ENCODE data around the gene OXCT2. TPM values are rescaled to one million over a fixed set of nuclear protein-coding genes. Genes with fewer than 3 reads are reported as not detected.
"Not testable (repeated sequence)": the region's sequence is repeated elsewhere in the genome, so short reads cannot be mapped to it uniquely, and the experiment has no call there.

OXCT2 gene
- total RNA-seq = 0.77 TPM
- long read RNA-seq = 0 reads

- intact Hi-C loops (cut with micrococcal nuclease); DNase-seq: not testable (repeated sequence)
- peak; percentile 55 for ATAC-seq
Observed at GRCh38 chr1:39771022-39771532, at the start of gene OXCT2. Gene OXCT2, minus strand, starts transcription at chr1:39771348. Its CDS starts 93 bp downstream, at chr1:39771255.

DNA sequence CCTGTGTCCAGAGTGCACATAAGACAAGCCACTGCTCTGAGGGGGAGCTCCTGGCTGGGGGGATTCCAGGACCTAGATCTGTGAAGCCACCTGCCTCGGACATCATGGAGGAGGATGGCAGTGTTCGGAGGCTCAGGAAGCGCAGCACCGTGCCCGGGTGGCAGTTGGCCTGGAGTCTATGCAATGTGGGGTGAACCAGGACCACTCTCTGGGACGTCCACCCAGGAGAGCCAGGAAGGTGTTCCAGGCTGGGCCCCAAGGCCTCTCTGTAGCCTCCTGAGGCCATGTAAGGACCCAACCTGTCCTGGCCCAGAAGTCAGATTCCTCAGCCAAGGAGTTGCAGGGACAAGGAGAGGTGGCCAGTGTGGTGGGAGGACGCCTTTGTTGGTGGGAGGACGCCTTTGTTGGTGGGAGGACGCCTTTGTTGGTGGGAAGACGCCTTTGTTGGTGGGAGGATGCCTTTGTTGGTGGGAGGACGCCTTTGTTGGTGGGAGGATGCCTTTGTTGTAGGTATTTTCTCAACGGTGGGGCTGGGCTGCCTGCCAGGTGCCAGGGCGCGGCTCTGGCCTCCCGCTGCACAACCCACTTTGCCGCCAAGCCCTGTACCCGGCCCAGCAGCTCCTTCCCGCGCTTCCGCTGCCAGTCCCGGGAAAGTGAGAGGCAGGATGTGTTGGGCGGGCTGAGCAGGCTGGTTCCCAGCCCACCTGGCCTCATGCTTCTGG lies 48.1 kb upstream of the OXCT2 start:
- ATAC-seq = no peak
- no peak for DNase-seq
- intact Hi-C loops (cut with micrococcal nuclease) = no loop called here

- DNase-seq (no peak), ATAC-seq (no peak)
- intact Hi-C loops (cut with micrococcal nuclease) = no loop called here
Observed at GRCh38 chr1:39818482-39818881, 47.3 kb upstream of the OXCT2 start.

GRCh38 chr1:39817091-39817932 lies 46.2 kb upstream of the OXCT2 start:
- not testable (repeated sequence) for DNase-seq
- intact Hi-C loops (cut with micrococcal nuclease) = loop anchor here (2.0 kb wide), 2 partner anchors 85 to 155 kb away; no protein-coding TSS in a partner anchor
- peak; percentile 7 for ATAC-seq

GRCh38 chr1:39816415-39817090 lies 45.4 kb upstream of the OXCT2 start:
- ATAC-seq (peak; percentile 81), DNase-seq (peak; percentile 77)
- intact Hi-C loops (cut with micrococcal nuclease) = loop anchor here (2.0 kb wide), 2 partner anchors 86 to 156 kb away; no protein-coding TSS in a partner anchor

GRCh38 chr1:39812913-39813312 lies 41.8 kb upstream of the OXCT2 start:
- intact Hi-C loops (cut with micrococcal nuclease) = no loop called here
- DNase-seq = no peak
- ATAC-seq = peak; percentile 85

GRCh38 chr1:39808784-39809517 lies 37.8 kb upstream of the OXCT2 start:
- DNase-seq (no peak), ATAC-seq (no peak)
- intact Hi-C loops (cut with micrococcal nuclease) = no loop called here

DNA sequence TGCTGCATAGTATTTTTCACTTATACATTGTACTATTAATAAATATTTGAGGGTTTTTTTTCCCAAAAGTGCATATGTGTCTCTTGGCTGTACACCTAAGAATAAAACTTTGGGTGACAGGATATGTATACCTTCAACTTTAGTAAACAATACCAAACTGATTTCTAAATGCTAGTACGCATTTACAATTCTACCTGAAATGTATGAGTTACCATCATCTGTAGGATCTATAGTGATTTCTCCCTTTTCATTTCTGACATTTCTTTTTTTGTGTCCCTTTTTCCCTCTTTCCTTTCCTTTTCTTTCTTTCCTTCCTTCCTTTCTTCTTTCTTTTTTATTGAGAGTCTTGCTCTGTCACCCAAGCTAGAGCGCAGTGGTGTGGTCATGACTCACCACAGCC lies 34.2 kb upstream of the OXCT2 start:
- no peak for DNase-seq
- intact Hi-C loops (cut with micrococcal nuclease) = no loop called here
- no peak for ATAC-seq

- DNase-seq (no peak), ATAC-seq (no peak)
- intact Hi-C loops (cut with micrococcal nuclease) = no loop called here
Observed at GRCh38 chr1:39802496-39803260, 31.5 kb upstream of the OXCT2 start.

DNA sequence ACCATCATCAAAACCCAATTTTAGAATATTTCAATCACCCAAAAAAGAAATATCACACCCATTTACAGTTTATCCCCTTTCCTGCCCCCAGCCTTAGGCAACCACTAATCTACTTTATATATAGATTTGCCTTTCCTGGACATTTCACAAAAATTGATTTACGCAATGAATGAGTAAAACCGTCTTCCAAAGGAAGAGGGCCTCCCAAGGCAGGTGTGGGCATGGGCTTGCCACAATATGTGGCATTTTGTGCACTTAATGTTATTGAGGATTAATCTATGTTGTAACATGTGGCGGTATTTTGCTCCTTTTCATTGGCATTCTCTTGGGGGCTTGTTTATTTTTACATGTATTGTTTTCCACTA lies 29.3 kb upstream of the OXCT2 start:
- no peak for ATAC-seq
- intact Hi-C loops (cut with micrococcal nuclease) = no loop called here
- DNase-seq = no peak

GRCh38 chr1:39799770-39800470 lies 28.8 kb upstream of the OXCT2 start:
- intact Hi-C loops (cut with micrococcal nuclease) = no loop called here
- DNase-seq = peak; percentile 76
- ATAC-seq = peak; percentile 90

- intact Hi-C loops (cut with micrococcal nuclease) = not testable (repeated sequence)
- ATAC-seq (peak; percentile 75), DNase-seq (peak; percentile 61)
Observed at GRCh38 chr1:39798859-39799769, 28.0 kb upstream of the OXCT2 start.

DNA sequence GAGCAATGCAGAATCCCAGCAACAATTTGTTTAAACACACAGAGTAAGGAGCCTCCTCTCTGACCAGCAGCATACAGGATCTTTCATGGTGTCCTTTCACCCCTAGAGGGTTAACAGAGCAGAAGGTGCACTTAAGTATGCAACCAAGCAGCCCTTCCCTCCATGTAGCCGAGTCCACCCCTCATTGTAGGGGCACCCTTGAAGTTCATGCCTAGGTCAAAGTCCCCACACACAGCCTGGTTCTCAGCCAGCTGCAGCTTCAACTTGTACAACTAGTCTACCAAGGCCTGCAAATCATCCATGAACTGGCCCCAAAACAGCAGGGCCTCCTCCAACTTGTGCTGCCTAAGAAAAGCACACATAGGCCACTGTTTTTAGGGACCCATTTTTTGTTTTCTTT lies 24.5 kb upstream of the OXCT2 start:
- DNase-seq (no peak), ATAC-seq (no peak)
- intact Hi-C loops (cut with micrococcal nuclease) = no loop called here

DNA sequence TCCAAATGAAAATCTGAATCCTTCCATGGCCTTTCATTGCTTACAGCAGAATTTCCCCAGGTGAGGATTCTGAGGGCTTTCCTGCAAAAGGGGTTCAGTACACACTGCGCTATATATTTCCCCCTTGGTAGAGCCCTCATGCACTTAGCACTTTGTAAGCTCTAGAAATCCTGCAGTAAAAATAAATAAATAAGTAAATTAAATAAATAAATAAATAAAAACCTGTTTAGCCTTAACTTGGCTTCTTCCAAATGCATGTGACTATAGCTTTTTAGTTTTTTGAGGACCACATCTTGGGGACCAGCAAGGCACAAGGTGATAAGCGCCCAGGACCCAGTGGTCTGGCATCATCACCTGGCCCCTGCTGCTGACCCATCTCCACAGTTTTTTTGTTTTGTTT lies 20.7 kb upstream of the OXCT2 start:
- DNase-seq (no peak), ATAC-seq (no peak)
- intact Hi-C loops (cut with micrococcal nuclease) = no loop called here

- intact Hi-C loops (cut with micrococcal nuclease) = no loop called here
- ATAC-seq (no peak), DNase-seq (no peak)
Observed at GRCh38 chr1:39789571-39790110, 18.5 kb upstream of the OXCT2 start.

GRCh38 chr1:39788758-39789570 lies 17.8 kb upstream of the OXCT2 start, which contains the start of gene BMP8B:
Gene BMP8B, minus strand, starts transcription at chr1:39788865. Its CDS starts 380 bp downstream, at chr1:39788485.
- DNase-seq (peak; percentile 74), ATAC-seq (peak; percentile 86)
- intact Hi-C loops (cut with micrococcal nuclease) = no loop called here

Measured in left ventricle myocardium superior (tissue), 1 donor.